Germinal center (tissue), 1 donor: Measurements from ENCODE around the gene ZNF215.
"Not testable (repeated sequence)": the region's sequence is repeated elsewhere in the genome, so short reads cannot be mapped to it uniquely, and the experiment has no call there.

Experiments
- DNase-seq: peaks from one replicate; pipeline ENCODE4 v3.0.0; 2012; ENCODE audit warnings: mixed read lengths, low spot score

ZNF215 gene

DNA sequence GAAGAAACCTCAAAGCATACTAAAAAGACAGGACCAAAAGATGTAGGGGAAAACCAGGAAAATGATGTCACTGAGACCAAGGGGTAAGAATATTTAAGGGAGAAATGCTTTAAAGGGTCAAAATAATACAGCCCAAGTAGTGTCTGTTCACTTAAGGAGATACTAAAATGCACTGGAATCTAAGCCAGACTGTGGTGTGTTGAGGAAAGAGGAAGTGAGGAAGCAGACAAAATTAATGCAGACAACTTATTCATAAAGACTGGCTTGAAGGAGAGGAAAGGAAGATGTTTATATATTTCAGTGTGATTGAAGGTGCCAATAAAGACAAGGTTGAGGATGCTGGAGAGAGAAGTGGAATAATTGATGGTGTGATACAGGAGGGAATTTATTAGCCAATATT, 15.7 kb downstream of the ZNF215 start:
- no peak for DNase-seq

DNA sequence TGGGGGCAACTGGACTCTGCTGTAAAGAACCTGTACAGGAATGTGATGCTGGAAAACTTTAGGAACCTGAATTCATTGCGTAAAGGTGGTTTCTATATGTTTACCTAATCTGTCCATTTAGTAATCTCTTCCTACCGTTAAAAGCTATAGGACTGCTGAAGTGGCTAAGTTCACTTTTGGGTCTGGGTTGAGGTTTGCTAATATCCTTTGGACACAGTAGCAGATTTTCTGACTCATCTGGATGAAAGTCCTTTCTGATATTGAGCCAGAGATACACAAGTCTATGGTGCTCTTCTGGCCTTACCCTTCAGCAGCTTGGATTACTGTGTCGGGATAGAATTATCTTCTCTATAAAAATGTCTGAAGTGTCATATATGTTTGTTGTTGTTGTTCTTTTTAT, 16.9 kb downstream of the ZNF215 start:
- DNase-seq: no peak

DNA sequence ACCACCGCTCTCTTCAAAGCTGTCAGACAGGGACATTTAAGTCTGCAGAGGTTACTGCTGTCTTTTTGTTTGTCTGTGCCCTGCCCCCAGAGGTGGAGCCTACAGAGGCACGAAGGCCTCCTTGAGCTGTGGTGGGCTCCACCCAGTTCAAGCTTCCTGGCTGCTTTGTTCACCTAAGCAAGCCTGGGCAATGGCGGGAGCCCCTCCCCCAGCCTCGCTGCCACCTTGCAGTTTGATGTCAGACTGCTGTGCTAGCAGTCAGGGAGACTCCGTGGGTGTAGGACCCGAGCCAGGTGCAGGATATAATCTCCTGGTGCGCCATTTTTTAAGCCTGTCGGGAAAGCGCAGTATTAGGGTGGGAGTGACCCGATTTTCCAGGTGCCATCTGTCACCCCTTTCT, 28.0 kb downstream of the ZNF215 start:
- DNase-seq: not testable (repeated sequence)

DNA sequence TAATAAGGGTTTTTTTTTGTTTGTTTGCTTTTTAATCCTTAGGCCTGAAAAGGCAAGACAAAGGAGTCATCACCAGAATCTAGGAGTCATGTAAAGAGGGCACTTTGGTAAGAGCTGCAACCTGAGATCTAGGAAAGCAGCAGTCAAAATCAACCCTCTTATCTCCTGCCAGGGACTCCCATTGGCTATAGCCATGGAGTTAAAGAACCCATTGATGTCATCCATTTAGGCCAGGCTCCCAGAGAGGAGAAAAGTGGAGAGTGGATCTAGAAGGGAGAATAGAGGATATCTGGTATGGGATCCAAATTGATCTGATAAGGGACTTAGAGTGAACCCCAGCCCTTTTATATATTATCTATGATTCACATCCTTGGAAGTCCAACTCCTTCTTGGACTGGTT, 35.9 kb downstream of the ZNF215 start:
- no peak for DNase-seq

DNA sequence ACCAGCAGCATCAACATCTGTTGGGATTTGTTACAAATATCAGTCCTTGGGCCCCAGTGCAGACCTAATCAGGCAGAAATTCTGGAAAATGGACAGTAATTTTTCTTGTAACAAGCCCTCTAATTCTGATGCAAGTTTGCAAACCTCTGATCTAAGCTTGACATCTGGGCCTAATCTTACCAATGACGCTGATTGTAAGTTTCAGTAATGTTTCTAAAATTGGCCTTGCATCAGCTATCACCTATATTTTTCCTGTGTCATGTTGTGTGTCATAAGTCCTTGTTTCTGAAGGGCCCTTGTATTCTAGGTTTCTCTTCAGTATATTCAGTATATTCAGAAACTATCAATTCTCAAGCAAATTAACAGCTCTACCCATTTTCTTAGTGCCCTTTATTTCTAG, 36.4 kb downstream of the ZNF215 start:
- no peak for DNase-seq

DNA sequence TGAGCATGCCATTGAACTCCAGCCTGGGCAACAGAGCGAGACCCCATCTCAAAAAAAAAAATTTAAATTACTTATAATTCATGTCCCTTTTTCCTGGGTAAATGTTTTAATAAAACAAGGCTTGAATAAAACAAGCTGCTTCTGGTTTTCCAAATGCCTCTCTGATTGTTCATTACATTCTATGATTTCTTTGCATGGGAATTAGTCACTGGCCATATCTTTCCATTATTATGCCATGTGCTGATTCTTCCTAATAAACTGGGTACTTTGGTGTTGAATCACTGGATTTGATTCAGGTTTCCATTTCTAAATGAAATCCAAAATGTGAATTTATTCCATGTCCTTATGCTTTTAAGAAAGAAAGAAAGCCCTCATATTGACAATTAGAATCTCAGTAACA, 42.6 kb downstream of the ZNF215 start:
- DNase-seq: no peak

DNA sequence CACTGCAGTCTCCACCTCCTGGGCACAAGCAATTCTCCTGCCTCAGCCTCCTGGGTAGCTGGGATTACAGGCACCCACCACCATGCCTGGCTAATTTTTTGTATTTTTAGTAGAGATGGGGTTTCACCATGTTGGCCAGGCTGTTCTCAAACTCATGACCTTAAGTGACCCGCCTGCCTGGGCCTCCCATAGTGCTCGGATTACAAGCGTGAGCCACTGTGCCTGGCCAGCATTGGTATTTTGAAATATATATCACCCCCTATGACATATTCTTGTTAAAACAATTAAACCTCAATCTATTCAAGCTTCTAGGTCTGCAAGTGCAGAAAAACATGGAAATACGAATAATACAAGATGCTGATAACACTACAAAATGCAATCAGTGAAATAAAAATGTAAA, 43.6 kb downstream of the ZNF215 start:
- DNase-seq: not testable (repeated sequence)

DNA sequence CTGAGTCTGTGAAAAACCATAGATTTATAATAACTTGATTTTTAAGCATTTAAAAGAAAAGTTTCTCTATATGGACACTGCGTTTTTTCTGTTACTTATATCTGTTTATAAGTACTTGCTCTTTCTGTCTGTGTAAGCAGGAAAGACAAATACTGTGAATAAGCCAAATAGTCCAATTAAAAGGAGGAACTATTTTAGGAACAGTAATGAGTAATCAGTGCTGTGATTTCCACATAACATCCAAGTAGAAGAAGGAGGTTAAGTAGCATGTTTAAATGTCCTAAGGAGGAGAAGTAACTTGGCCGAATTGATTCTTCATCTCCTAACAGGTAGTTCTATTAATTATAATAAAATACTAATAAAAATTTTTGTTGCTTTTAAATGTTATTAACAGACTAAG, 53.1 kb downstream of the ZNF215 start:
- DNase-seq: no peak

DNA sequence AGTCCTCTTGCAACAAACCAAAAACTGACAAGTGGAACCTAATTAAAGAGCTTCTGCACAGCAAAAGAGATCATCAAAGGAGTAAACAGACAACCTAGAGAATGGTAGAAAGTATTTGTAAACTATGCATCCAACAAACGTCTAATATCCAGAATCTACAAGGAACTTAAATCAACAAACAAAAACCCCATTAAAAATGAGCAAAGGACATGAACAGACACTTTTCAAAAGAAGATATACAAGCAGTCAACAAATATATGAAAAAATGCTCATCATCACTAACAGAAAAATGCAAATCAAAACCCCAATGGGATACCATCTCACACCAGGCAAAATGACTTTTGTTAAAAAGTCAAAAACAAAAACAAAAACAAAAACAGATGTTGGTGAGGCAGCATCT, 60.3 kb downstream of the ZNF215 start:
- DNase-seq: no peak

DNA sequence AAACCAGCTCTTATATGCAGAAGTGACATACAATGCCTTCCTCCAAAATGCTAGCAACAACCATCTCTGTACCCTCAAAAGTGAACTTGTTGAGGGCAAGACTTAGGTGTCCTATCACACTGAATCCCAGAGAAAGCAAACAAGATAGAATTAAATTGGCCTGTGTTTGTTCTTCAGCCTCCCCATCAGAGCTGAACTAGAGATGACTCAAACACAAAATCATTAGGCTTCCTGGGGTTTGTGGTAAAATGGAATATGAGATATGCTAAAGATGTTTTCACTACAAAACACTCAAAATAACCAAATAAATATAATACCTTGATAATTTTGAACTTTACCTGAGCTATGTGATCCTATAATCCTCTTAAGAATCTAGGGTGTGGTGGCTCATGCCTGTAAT, 62.3 kb downstream of the ZNF215 start:
- no peak for DNase-seq

DNA sequence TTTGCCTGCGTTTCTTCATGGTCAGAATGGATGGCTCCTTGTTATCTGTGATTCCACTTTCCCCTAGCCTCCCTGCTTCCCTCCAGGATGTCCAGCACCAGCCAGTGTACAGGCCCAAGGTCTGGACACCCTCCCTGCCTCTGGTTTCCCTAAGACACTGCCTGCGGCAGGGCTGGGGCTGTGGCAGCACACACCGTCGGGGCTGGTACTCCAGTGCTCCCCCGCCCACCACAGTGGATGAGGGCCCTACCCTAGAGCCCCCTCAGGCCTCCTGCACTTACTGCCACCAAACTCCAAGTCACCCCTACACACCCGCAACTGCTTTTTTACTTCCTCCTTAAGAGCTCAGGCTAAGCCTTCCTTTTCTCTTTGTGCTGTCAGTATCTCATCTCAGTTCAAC, 65.0 kb downstream of the ZNF215 start:
- DNase-seq: no peak

DNA sequence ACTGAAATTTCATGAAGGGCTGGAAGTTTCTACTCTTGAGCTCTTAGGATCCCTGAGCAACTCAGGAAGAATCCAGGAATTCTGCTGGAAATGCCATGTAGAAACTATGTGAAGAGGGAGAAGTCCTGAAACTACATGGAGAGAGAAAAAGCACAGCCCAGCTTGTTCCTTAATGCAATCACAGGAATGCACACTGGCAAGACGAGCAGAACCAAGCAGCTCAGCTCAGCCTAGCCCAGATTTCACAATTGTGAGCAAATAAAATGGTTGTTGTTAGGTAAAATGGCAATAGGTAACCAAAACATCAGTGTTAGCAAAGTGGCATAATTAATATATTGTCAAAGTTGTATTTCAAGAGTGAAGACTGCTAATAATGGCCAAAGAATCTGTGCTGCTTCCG, 65.8 kb downstream of the ZNF215 start:
- no peak for DNase-seq

DNA sequence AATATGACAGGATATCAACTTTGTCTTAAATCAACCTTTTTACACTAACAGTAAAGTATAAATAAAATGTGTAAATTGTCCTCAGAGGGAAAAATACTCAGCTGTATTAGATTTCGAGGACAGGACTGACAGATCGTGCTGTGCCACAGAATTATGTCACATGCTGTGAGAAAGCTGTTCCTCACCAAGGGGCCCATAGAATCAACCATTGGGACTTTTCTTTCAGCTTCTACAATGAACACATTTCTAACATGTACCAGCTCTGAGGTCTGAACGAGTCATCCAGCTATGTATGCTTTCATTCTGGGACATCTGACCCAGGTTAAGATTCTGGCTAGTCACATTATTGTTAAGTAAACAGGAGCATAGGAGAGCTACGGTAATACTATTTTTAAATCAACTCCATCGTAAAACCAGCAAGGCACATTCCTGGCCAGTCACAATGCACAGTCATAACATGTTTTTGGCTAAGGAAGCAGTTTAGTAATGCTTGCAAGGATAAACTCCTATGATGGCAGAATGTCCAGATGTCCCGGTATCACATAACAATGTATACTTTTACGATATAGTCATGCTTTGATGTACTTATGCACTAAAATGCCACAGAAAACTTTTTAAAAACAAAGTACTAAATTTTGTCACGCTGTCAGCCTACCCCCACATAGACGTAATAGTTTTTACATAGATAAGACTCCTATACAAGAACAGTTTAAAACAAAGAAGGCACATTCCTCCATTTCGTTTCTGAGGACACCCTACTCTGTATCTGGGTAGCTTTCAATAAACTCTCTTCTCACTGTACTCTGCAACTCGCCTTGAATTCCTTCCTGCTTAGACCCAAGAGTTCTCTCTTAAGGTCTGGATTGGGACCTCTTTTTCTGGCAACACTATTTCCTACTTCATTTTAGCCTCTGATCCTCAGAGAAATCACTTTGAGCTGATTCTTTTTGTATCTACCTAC, 66.5 kb downstream of the ZNF215 start:
- DNase-seq: no peak

DNA sequence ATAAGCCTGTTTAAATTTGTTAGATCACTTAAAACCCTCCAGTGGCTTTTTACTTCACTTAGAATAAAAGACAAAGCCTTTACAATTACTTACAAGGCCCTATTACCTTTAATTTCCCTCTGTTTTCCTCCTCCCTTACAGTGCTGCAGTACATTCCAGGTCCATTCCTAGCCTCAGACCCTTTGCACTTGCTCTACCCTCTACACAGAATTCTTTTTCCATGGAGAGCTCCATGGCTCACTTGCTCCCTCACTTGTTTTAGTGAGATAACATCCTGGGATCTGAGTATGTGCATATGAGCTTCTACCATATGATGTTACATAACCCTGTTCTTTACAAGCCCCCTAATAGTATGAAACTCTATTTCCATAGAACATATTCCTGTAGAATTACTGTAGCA, 69.5 kb downstream of the ZNF215 start:
- no peak for DNase-seq

DNA sequence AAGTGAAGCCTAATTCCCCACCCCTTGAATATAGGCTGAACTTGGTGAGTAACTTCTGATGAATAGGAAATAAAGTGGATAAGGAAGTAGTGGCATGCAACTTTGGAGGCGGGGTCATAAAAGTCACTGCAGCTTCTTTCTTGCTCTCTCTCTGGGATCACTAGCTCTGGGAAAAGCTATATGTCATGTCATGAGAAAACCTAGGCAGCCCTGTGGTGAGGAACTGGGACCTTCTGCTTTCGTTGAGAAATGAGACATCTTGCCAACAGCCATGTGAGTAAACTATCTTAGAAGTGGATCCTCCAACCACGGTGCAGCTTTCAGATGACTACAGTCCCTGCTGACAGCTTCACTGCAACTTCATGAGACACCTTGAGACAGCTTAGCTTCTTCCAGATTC, 78.3 kb downstream of the ZNF215 start:
- DNase-seq: no peak
